K562 (cell line): Measurements from ENCODE around the gene HIF1AN. TPM values are rescaled to one million over a fixed set of nuclear protein-coding genes. Genes with fewer than 3 reads are reported as not detected.
A peak's percentile ranks its signal among the peaks of the same experiment; 100 is the strongest.

ENCODE experiments used
- GABPA ChIP-seq: fragments of 200-800 bp; sonication (Bioruptor generic); conservative IDR thresholded peaks from 2 replicates; pipeline ENCODE4 v1.6.1; 2016; ENCODE audit warnings: low read depth, missing genetic modification characterization, missing compliant biosample characterization
- MEIS2 ChIP-seq: fragments of 450-650 bp; IDR thresholded peaks from 2 replicates; pipeline ENCODE4 v1.6.1; 2014; ENCODE audit warnings: mild to moderate bottlenecking; ENCODE audit not compliant: partially characterized antibody
- WHSC1 ChIP-seq: IDR thresholded peaks from one replicate; pipeline ENCODE4 v1.6.1; 2012; ENCODE audit warnings: low read length, control low read depth, inconsistent platforms
- ZNF12 ChIP-seq: sonication (generic); formaldehyde crosslinking; IDR thresholded peaks from 2 replicates; pipeline ENCODE4 v1.4.0; 2020; ENCODE audit warnings: mild to moderate bottlenecking, missing genetic modification reagents
- ZNF263 ChIP-seq: sonication (generic); formaldehyde crosslinking; IDR thresholded peaks from 2 replicates; pipeline ENCODE4 v1.8.0; 2022; ENCODE audit warnings: mild to moderate bottlenecking, missing genetic modification reagents, borderline replicate concordance
- polyA plus RNA-seq, 8 experiments: library from polyadenylated mRNA; depleted of rRNA in 4 of 8; stranded (reverse) in 5 of 8; unstranded in 3 of 8; fragments of >200 nt; fragmentation: Nextera tagmentation in 2 of 8; fragmentation: Illumina TruSeq in 1 of 8; extraction: Ambion mirVana in 2 of 8; extraction: Trizol in 1 of 8; gene quantifications; 2 replicates each; pipeline versions ENCODE4 v1.2.1 to v1.2.3, GENCODE V29; 2011 to 2014; ENCODE audit warnings: inconsistent platforms in 1 of 8, missing spikeins in 1 of 8
- total RNA-seq, 7 experiments: library from RNA; depleted of rRNA in 6 of 7; stranded (reverse); fragments of >200 nt in 6 of 7; fragmentation: Illumina TruSeq in 2 of 7; extraction: Trizol in 2 of 7; gene quantifications; 2 replicates each; pipeline versions ENCODE4 v1.2.1 to v1.2.3, GENCODE V29; 2011 to 2021; ENCODE audit warnings: low replicate concordance in 1 of 7
- TF ChIP-seq, protein P1 (sequence below): sonication (generic); formaldehyde crosslinking; IDR thresholded peaks from 2 replicates; pipeline ENCODE4 v1.8.0; 2022; ENCODE audit warnings: mild to moderate bottlenecking, missing genetic modification reagents
- TF ChIP-seq, protein P2 (sequence below): fragments of 200-400 bp; formaldehyde crosslinking; IDR thresholded peaks from 2 replicates; pipeline ENCODE4 v1.6.1; 2017; ENCODE audit warnings: mild to moderate bottlenecking, low read depth, low read length, moderate library complexity
- TF ChIP-seq, protein P3 (sequence below), 2 experiments: fragments of 450-650 bp; formaldehyde crosslinking in 1 of 2; IDR thresholded peaks; 2 replicates each; pipeline versions ENCODE4 v1.4.0 to v1.6.1; 2014 to 2020; ENCODE audit warnings: mild to moderate bottlenecking in 2 of 2, borderline replicate concordance in 1 of 2, low read depth in 1 of 2
- TF ChIP-seq, protein P4 (sequence below): fragments of 250-450 bp; sonication (Bioruptor Pico); IDR thresholded peaks from 2 replicates; pipeline ENCODE4 v1.5.0; 2021

HIF1AN gene
- total and polyA plus RNA-seq, 9 of the 15 experiments (the other 6 are each of a cell fraction or from before 2014, with no cell fraction given): 1.2 to 16.8 (median 6.9) TPM

GRCh38 chr10:100518761-100519241 lies 16.9 kb upstream of the HIF1AN start (continued):
- TF ChIP-seq ZNF12 (CRISPR knock-in tag): no peak
- TF ChIP-seq, protein P1, sequence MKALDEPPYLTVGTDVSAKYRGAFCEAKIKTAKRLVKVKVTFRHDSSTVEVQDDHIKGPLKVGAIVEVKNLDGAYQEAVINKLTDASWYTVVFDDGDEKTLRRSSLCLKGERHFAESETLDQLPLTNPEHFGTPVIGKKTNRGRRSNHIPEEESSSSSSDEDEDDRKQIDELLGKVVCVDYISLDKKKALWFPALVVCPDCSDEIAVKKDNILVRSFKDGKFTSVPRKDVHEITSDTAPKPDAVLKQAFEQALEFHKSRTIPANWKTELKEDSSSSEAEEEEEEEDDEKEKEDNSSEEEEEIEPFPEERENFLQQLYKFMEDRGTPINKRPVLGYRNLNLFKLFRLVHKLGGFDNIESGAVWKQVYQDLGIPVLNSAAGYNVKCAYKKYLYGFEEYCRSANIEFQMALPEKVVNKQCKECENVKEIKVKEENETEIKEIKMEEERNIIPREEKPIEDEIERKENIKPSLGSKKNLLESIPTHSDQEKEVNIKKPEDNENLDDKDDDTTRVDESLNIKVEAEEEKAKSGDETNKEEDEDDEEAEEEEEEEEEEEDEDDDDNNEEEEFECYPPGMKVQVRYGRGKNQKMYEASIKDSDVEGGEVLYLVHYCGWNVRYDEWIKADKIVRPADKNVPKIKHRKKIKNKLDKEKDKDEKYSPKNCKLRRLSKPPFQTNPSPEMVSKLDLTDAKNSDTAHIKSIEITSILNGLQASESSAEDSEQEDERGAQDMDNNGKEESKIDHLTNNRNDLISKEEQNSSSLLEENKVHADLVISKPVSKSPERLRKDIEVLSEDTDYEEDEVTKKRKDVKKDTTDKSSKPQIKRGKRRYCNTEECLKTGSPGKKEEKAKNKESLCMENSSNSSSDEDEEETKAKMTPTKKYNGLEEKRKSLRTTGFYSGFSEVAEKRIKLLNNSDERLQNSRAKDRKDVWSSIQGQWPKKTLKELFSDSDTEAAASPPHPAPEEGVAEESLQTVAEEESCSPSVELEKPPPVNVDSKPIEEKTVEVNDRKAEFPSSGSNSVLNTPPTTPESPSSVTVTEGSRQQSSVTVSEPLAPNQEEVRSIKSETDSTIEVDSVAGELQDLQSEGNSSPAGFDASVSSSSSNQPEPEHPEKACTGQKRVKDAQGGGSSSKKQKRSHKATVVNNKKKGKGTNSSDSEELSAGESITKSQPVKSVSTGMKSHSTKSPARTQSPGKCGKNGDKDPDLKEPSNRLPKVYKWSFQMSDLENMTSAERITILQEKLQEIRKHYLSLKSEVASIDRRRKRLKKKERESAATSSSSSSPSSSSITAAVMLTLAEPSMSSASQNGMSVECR: no peak
- no peak for TF ChIP-seq WHSC1
- TF ChIP-seq GABPA (tag): no peak
- TF ChIP-seq, protein P2, sequence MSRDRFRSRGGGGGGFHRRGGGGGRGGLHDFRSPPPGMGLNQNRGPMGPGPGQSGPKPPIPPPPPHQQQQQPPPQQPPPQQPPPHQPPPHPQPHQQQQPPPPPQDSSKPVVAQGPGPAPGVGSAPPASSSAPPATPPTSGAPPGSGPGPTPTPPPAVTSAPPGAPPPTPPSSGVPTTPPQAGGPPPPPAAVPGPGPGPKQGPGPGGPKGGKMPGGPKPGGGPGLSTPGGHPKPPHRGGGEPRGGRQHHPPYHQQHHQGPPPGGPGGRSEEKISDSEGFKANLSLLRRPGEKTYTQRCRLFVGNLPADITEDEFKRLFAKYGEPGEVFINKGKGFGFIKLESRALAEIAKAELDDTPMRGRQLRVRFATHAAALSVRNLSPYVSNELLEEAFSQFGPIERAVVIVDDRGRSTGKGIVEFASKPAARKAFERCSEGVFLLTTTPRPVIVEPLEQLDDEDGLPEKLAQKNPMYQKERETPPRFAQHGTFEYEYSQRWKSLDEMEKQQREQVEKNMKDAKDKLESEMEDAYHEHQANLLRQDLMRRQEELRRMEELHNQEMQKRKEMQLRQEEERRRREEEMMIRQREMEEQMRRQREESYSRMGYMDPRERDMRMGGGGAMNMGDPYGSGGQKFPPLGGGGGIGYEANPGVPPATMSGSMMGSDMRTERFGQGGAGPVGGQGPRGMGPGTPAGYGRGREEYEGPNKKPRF: no peak
- TF ChIP-seq, protein P3, sequence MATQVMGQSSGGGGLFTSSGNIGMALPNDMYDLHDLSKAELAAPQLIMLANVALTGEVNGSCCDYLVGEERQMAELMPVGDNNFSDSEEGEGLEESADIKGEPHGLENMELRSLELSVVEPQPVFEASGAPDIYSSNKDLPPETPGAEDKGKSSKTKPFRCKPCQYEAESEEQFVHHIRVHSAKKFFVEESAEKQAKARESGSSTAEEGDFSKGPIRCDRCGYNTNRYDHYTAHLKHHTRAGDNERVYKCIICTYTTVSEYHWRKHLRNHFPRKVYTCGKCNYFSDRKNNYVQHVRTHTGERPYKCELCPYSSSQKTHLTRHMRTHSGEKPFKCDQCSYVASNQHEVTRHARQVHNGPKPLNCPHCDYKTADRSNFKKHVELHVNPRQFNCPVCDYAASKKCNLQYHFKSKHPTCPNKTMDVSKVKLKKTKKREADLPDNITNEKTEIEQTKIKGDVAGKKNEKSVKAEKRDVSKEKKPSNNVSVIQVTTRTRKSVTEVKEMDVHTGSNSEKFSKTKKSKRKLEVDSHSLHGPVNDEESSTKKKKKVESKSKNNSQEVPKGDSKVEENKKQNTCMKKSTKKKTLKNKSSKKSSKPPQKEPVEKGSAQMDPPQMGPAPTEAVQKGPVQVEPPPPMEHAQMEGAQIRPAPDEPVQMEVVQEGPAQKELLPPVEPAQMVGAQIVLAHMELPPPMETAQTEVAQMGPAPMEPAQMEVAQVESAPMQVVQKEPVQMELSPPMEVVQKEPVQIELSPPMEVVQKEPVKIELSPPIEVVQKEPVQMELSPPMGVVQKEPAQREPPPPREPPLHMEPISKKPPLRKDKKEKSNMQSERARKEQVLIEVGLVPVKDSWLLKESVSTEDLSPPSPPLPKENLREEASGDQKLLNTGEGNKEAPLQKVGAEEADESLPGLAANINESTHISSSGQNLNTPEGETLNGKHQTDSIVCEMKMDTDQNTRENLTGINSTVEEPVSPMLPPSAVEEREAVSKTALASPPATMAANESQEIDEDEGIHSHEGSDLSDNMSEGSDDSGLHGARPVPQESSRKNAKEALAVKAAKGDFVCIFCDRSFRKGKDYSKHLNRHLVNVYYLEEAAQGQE (IDR thresholded peaks at IDR 0.05; ENCODE audit: borderline replicate concordance): peak; percentile 35; the same call in 1 of the 2 replicates
- TF ChIP-seq, protein P3 (CRISPR knock-in tag; IDR thresholded peaks at IDR 0.05; ENCODE audit: low read depth): no peak
- TF ChIP-seq ZNF263 (CRISPR knock-in tag): no peak
- TF ChIP-seq MEIS2: no peak
- TF ChIP-seq, protein P4, sequence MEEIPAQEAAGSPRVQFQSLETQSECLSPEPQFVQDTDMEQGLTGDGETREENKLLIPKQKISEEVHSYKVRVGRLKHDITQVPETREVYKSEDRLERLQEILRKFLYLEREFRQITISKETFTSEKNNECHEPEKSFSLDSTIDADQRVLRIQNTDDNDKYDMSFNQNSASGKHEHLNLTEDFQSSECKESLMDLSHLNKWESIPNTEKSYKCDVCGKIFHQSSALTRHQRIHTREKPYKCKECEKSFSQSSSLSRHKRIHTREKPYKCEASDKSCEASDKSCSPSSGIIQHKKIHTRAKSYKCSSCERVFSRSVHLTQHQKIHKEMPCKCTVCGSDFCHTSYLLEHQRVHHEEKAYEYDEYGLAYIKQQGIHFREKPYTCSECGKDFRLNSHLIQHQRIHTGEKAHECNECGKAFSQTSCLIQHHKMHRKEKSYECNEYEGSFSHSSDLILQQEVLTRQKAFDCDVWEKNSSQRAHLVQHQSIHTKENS (CRISPR knock-in tag): no peak
